ENCODE measurements around the gene TRIM43. TPM values are rescaled to one million over a fixed set of nuclear protein-coding genes. Genes with fewer than 3 reads are reported as not detected.
"Not testable (repeated sequence)": the region's sequence is repeated elsewhere in the genome, so short reads cannot be mapped to it uniquely, and the experiment has no call there.

Gene TRIM43
- total and polyA plus RNA-seq, 2 of the 4 experiments (the other 2 are of a cell fraction), result not detected

DNA sequence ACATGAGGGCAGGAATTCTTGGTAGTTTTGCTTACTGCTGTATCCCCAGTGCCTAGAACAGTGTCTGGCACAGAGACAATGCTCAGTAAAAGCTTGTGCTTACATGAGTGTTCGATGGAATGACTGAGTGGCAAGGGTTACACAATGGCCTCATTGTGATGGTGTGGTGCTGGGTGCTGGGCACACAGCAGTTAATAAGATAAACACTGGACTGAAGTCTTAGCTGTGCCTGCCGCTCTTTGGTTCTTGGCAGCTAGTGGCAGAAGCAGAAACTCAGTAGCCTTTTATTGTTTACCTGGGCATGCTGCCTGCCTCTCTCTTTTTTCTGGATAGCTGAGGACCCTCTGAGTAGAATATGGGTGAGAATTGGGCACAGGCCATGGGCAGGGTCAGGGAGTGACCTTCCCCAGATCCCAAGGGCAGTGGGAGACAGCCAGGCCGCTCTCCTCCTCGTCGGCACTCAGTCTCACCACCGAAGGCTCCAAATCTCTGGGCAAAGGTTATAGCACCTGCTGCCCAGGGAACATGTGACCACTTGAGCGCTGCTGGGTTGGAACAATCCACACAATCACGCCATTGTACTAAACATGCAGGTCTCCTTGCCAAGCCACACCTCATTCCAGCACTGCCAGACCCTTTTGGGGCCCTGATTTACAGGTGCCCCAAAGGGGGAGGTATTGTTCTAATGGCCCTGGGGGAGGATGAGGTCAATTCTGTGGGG lies 54.6 kb downstream of the TRIM43 start:
- H2AK5ac ChIP-seq (ENCODE audit: low read depth, low read length); in situ Hi-C loops (cut with MboI; ENCODE audit: low sequenced_read_pairs); H3K36me3 ChIP-seq (ENCODE audit: control insufficient read depth, insufficient read depth, low read length); H2AK9ac ChIP-seq (replicated peaks; ENCODE audit: low read depth, low read length, poor library complexity); H3K4me1 ChIP-seq (ENCODE audit: control insufficient read depth, insufficient read depth, low read length); H2BK5ac ChIP-seq (ENCODE audit: low read depth, low read length, poor library complexity, severe bottlenecking); H3K4me3 ChIP-seq (ENCODE audit: insufficient read depth, low read depth, low read length); intact Hi-C loops (cut with micrococcal nuclease); H3K9me3 ChIP-seq (ENCODE audit: control insufficient read depth, insufficient read depth, low read length); H2BK15ac ChIP-seq (ENCODE audit: low read depth, low read length); H2BK120ac ChIP-seq (ENCODE audit: low read depth, low read length); H3K18ac ChIP-seq (ENCODE audit: low read depth, low read length); dilution Hi-C loops (cut with HindIII; ENCODE audit: low sequenced_read_pairs, unreplicated experiment); H3K14ac ChIP-seq (replicated peaks; ENCODE audit: low read depth, low read length); H2AFZ ChIP-seq (replicated peaks; ENCODE audit: low read length, poor library complexity); H3K9ac ChIP-seq (ENCODE audit: low read depth, low read length); H3K27me3 ChIP-seq (ENCODE audit: control insufficient read depth, insufficient read depth, low read length); DNase-seq; H3K23ac ChIP-seq (ENCODE audit: low read depth, low read length); H3K27ac ChIP-seq (ENCODE audit: insufficient read depth, low read length); H3K4me2 ChIP-seq (ENCODE audit: low read depth, low read length); H3K9me1 ChIP-seq (ENCODE audit: insufficient read depth, low read length); ATAC-seq (ENCODE audit: low read depth); BruUV-seq (replicated peaks); H4K91ac ChIP-seq (ENCODE audit: insufficient read depth, low read depth, low read length); CTCF ChIA-PET; H2BK20ac ChIP-seq (ENCODE audit: low read depth, low read length); H4K5ac ChIP-seq (ENCODE audit: low read depth, low read length); H3K79me1 ChIP-seq (ENCODE audit: low read depth in 1 of 2, low read length in 2 of 2); H3K4ac ChIP-seq (ENCODE audit: low read depth, low read length); H3K56ac ChIP-seq (ENCODE audit: extremely low read depth, insufficient read depth, low read length); H4K20me1 ChIP-seq (ENCODE audit: insufficient read depth, low read length); H4K8ac ChIP-seq (ENCODE audit: low read depth in 2 of 2, low read length in 2 of 2); POLR2A ChIA-PET (ENCODE audit: unreplicated experiment): not testable (repeated sequence)
- no CpG with 5 or more reads among the region's 8 CpGs for WGBS, 2 experiments (ENCODE audit: extremely low coverage in 2 of 2, insufficient read length in 1 of 2)

DNA sequence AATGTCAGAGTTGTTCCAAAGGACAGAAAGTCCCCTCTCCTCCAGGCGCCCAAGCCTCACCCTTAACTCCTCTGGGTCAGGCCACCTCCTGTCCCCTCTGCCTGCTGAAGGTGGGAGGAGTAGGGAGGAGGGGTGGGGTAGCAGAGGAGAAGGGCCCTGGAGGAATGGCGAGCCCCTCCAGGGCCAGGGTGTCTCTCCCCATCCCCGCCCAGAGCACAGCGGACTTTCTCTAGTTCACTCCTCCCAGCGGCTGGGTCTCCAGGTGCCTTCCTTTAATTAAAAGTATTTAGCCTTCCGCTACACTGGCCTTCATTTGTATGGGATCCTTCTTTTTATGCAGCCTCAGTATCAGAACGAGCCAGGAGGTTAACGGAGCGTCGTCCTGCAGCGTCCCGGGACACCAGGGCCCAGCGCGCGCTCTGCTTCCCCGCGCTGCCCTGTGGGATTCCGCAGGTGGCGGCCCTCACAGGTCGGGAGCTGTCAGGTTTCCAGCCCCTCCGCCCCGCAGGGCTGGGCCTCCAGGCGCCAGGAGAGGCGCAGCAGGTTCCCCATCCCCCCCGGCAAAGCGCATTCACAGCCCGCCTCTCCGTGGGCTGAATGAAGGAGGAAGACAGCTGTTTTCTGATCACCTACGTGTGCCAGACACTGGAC lies 57.2 kb downstream of the TRIM43 start:
- ATAC-seq (ENCODE audit: low read depth); intact Hi-C loops (cut with micrococcal nuclease); H3K9ac ChIP-seq (ENCODE audit: low read depth, low read length); H3K56ac ChIP-seq (ENCODE audit: extremely low read depth, insufficient read depth, low read length); dilution Hi-C loops (cut with HindIII; ENCODE audit: low sequenced_read_pairs, unreplicated experiment); H4K91ac ChIP-seq (ENCODE audit: insufficient read depth, low read depth, low read length); BruUV-seq (replicated peaks); POLR2A ChIA-PET (ENCODE audit: unreplicated experiment); CTCF ChIA-PET; H2AK5ac ChIP-seq (ENCODE audit: low read depth, low read length); H2AFZ ChIP-seq (replicated peaks; ENCODE audit: low read length, poor library complexity); H2BK20ac ChIP-seq (ENCODE audit: low read depth, low read length); H3K36me3 ChIP-seq (ENCODE audit: control insufficient read depth, insufficient read depth, low read length); H3K14ac ChIP-seq (replicated peaks; ENCODE audit: low read depth, low read length); H3K4me2 ChIP-seq (ENCODE audit: low read depth, low read length); H3K79me1 ChIP-seq (ENCODE audit: low read depth in 1 of 2, low read length in 2 of 2); H2AK9ac ChIP-seq (replicated peaks; ENCODE audit: low read depth, low read length, poor library complexity); H2BK120ac ChIP-seq (ENCODE audit: low read depth, low read length); in situ Hi-C loops (cut with MboI; ENCODE audit: low sequenced_read_pairs); H3K27me3 ChIP-seq (ENCODE audit: control insufficient read depth, insufficient read depth, low read length); H3K4me3 ChIP-seq (ENCODE audit: insufficient read depth, low read depth, low read length); H3K27ac ChIP-seq (ENCODE audit: insufficient read depth, low read length); H3K9me3 ChIP-seq (ENCODE audit: control insufficient read depth, insufficient read depth, low read length); H2BK5ac ChIP-seq (ENCODE audit: low read depth, low read length, poor library complexity, severe bottlenecking); H3K18ac ChIP-seq (ENCODE audit: low read depth, low read length); H4K8ac ChIP-seq (ENCODE audit: low read depth in 2 of 2, low read length in 2 of 2); H3K4ac ChIP-seq (ENCODE audit: low read depth, low read length); H2BK15ac ChIP-seq (ENCODE audit: low read depth, low read length); DNase-seq; H3K23ac ChIP-seq (ENCODE audit: low read depth, low read length); H4K20me1 ChIP-seq (ENCODE audit: insufficient read depth, low read length); H4K5ac ChIP-seq (ENCODE audit: low read depth, low read length); H3K9me1 ChIP-seq (ENCODE audit: insufficient read depth, low read length); H3K4me1 ChIP-seq (ENCODE audit: control insufficient read depth, insufficient read depth, low read length): not testable (repeated sequence)
- 42% methylated on average over 4 of the region's 29 CpGs; no CpG with 5 or more reads in 1 of the 2 experiments for WGBS, 2 experiments (ENCODE audit: extremely low coverage in 2 of 2, insufficient read length in 1 of 2)

Data from IMR-90 (cell line).